ENCODE results near the gene MYL7.

- TF ChIP-seq SUZ12 (IDR thresholded peaks at IDR 0.05; ENCODE audit: extremely low read depth, insufficient read depth, insufficient read length) (no peak), ZNF274 (IDR thresholded peaks at IDR 0.05; ENCODE audit: low read depth, low read length) (no peak), YY1 (IDR thresholded peaks at IDR 0.05; ENCODE audit: insufficient read depth, insufficient read length) (no peak)
Observed at GRCh38 chr7:44147026-44147991, 6.2 kb upstream of the MYL7 start.
